ENCODE results near the gene FOXK1. TPM values are rescaled to one million over a fixed set of nuclear protein-coding genes. Genes with fewer than 3 reads are reported as not detected.

The FOXK1 gene
- total RNA-seq, 4 donors from 2014 or later, result 9.6 to 35.0 (median 12.5) TPM

- TF ChIP-seq, protein P1, sequence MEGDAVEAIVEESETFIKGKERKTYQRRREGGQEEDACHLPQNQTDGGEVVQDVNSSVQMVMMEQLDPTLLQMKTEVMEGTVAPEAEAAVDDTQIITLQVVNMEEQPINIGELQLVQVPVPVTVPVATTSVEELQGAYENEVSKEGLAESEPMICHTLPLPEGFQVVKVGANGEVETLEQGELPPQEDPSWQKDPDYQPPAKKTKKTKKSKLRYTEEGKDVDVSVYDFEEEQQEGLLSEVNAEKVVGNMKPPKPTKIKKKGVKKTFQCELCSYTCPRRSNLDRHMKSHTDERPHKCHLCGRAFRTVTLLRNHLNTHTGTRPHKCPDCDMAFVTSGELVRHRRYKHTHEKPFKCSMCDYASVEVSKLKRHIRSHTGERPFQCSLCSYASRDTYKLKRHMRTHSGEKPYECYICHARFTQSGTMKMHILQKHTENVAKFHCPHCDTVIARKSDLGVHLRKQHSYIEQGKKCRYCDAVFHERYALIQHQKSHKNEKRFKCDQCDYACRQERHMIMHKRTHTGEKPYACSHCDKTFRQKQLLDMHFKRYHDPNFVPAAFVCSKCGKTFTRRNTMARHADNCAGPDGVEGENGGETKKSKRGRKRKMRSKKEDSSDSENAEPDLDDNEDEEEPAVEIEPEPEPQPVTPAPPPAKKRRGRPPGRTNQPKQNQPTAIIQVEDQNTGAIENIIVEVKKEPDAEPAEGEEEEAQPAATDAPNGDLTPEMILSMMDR (IDR thresholded peaks at IDR 0.05; ENCODE audit: low read depth), result no peak
These were observed 55.2 kb downstream of the FOXK1 start for GRCh38 chr7:4737300-4737699.

DNA sequence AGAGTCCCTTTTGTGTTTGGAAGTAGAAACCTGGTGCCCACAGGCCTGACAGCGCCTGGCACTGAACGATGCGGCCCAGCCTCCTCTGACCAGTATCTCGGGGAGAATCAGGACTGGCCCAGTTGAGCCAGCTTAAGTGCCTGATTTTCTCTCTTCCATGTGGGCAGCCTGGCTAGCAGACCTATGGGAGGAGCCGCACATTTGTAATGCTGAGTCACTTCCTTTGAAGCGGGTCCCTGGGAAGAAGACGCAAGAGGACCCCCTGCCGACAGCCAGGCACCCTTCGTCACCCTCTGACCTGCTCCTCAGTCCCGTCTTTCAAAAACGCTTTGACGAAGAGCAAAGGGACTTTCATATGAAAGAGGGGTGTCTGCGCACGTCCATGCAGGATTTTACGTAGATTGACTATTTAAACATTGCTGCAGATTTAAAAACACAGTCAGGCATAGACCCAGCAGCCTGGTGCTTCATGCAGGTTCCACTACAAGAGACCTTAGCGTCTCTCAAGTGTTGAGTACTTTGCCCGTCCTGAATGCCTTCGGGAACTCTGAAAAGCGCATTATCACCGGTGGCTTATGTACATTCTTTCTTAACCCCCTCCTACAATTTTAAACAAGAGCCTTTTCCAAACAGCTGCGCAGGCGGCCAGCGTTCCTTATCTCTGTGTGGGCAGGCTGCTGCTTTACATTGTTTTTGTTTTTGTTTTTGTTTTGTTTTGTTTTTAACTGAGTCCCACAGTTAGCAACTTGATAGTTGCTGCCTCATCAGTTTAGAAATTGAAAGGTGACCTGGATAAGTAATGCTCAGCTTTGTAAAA, 56.8 kb downstream of the FOXK1 start:
- TF ChIP-seq, protein P1 (IDR thresholded peaks at IDR 0.05; ENCODE audit: low read depth), result no peak

DNA sequence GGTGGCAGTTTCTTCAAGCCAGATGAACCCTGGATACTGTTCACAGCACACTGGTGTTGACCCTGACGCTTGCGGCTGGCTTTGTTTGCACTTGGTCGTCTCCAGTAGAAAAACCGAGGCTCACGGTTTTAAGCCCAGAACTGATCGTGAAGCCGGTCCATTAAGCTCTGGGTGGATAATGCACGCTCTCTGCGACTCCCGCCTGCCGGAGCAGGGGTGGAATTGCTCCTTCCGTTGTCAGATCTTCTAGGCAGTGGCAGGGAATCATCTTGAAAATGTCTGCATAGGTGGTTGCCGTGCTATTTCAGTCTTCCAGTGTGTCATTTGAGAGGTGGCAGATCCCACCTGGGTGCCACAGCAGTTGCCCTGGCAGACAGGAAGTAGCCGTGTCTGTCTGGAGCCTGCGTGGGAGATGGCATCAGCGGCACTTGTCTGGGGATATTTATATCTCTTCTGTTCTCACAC, 57.5 kb downstream of the FOXK1 start:
- TF ChIP-seq, protein P1 (IDR thresholded peaks at IDR 0.05; ENCODE audit: low read depth), result no peak

DNA sequence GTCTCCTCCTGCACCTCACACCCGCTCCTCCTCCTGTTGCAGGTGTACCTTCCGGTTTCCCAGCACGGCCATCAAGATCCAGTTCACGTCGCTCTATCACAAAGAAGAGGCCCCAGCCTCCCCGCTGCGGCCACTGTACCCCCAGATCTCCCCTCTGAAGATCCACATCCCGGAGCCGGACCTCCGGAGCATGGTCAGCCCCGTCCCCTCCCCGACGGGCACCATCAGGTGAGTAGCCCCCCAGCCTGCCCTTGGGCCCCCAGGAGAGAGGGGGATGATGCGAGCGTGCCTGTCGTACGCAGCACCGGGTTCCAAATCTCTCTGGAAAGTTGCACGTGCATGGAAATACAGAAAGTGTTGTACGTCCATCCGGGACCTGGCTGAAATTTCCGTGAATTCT, 58.7 kb downstream of the FOXK1 start:
- TF ChIP-seq, protein P1 (IDR thresholded peaks at IDR 0.05; ENCODE audit: low read depth), result no peak

GRCh38 chr7:4742051-4742573, 60.0 kb downstream of the FOXK1 start:
- TF ChIP-seq, protein P1 (IDR thresholded peaks at IDR 0.05; ENCODE audit: low read depth), result no peak

DNA sequence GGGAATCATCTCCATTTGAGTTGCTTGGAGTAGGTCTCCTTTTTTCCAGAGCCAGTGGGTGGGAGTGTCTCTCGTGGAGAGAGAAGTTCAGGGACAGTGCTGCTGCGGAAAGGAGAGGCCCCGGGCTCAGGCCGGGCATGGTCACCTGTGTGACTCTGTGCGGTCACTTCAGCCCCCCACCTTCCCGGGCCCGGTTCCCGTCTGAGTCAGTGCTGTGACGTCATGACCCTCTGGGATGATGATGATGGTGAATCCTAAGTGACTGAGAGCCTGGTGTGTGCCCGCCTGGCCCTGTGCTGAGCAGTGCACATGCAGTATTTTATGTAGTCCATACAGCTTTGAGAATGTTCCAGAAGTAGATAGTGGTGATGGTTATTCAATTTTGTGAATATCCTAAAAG, 60.8 kb downstream of the FOXK1 start:
- TF ChIP-seq, protein P1 (IDR thresholded peaks at IDR 0.05; ENCODE audit: low read depth), result no peak

GRCh38 chr7:4744391-4745264, 62.5 kb downstream of the FOXK1 start:
- TF ChIP-seq, protein P1 (IDR thresholded peaks at IDR 0.05; ENCODE audit: low read depth), result no peak
